B cell (primary cell): ENCODE measurements around the gene CREB5. TPM values are rescaled to one million over a fixed set of nuclear protein-coding genes. Genes with fewer than 3 reads are reported as not detected.

Source experiments
- ATAC-seq: fragments of 200-7000 bp; cut with Tn5 transposase; one replicate; pipeline ENCODE4 v1.10.0; 2021; ENCODE audit warnings: low read depth, mild to moderate bottlenecking, moderate number of reproducible peaks, moderate library complexity
- CTCF ChIA-PET: fragments of 350-600 bp; sonication (Branson Sonifier 250); formaldehyde crosslinking; loops from one replicate; lab custom pipeline; 2021; ENCODE audit warnings: antibody characterized with exemption, inconsistent platforms; lab: Charles Lee
- POLR2A ChIA-PET: fragments of 350-600 bp; sonication (Branson Sonifier 250); formaldehyde crosslinking; loops from one replicate; lab custom pipeline; 2021; ENCODE audit warnings: antibody characterized with exemption; lab: Charles Lee
- DNase-seq: peaks from one replicate; pipeline ENCODE4 v3.0.0; 2013
- H2AFZ ChIP-seq: 2 replicates; pipeline ENCODE4 v1.6.1; 2012; ENCODE audit warnings: mild to moderate bottlenecking, low read depth, low read length; ENCODE audit not compliant: insufficient read depth, poor library complexity, severe bottlenecking
- H3K27ac ChIP-seq, 2 donors: 1 replicate in 1 of 2; 2 replicates in 1 of 2; pipeline ENCODE4 v1.5.1; 2012 to 2013; ENCODE audit warnings: low read length in 2 of 2, mild to moderate bottlenecking in 2 of 2, moderate library complexity in 1 of 2
- H3K27me3 ChIP-seq, 4 experiments: fragments of 200-600 bp in 1 of 4; sonication (generic) in 1 of 4; replicated peaks in 1 of 4; 1 replicate in 2 of 4; 2 replicates in 2 of 4; pipeline versions ENCODE4 v1.6.1 to v1.7.0; 2013 to 2016; ENCODE audit warnings: low read length in 3 of 4, mild to moderate bottlenecking in 2 of 4, mixed read lengths in 1 of 4, moderate library complexity in 1 of 4; ENCODE audit not compliant: insufficient read depth in 4 of 4, control insufficient read depth in 3 of 4; ENCODE audit errors: control extremely low read depth in 1 of 4
- H3K36me3 ChIP-seq, 2 experiments: replicated peaks in 1 of 2; 1 replicate in 1 of 2; 2 replicates in 1 of 2; pipeline versions ENCODE4 v1.6.1 to v1.7.1; 2013; ENCODE audit warnings: low read length in 1 of 2; ENCODE audit not compliant: insufficient read depth in 2 of 2, control insufficient read depth in 1 of 2; ENCODE audit errors: control extremely low read depth in 1 of 2, extremely low read depth in 1 of 2
- H3K4me1 ChIP-seq, 2 donors: fragments of 200-600 bp in 1 of 2; sonication (generic) in 1 of 2; 1 replicate in 1 of 2; 2 replicates in 1 of 2; pipeline versions ENCODE4 v1.5.1 to v1.6.1; 2013 to 2017; ENCODE audit warnings: low read length in 2 of 2; ENCODE audit not compliant: control insufficient read depth in 2 of 2, insufficient read depth in 2 of 2
- H3K4me2 ChIP-seq: replicated peaks from 2 replicates; pipeline ENCODE3; 2012; ENCODE audit warnings: mild to moderate bottlenecking, low read depth, low read length; ENCODE audit not compliant: poor library complexity, severe bottlenecking
- H3K4me3 ChIP-seq, 5 experiments: fragments of 200-600 bp in 1 of 5; sonication (generic) in 1 of 5; 1 replicate in 3 of 5; 2 replicates in 2 of 5; pipeline versions ENCODE4 v1.5.1 to v1.7.0; 2011 to 2016; ENCODE audit warnings: low read length in 4 of 5, mild to moderate bottlenecking in 4 of 5, low read depth in 2 of 5, control low read depth in 1 of 5, moderate library complexity in 1 of 5; ENCODE audit not compliant: insufficient read depth in 1 of 5; ENCODE audit errors: control extremely low read depth in 1 of 5, extremely low read depth in 1 of 5
- H3K79me2 ChIP-seq: fragments of 200-600 bp; sonication (generic); one replicate; pipeline ENCODE4 v1.6.0; 2016; ENCODE audit warnings: low read length; ENCODE audit not compliant: control insufficient read depth, insufficient read depth
- H3K9ac ChIP-seq: fragments of 200-600 bp; sonication (generic); 2 replicates; pipeline ENCODE4 v1.6.1; 2017; ENCODE audit warnings: mild to moderate bottlenecking, low read length, moderate library complexity
- H3K9me3 ChIP-seq, 3 donors: one replicate each; pipeline versions ENCODE4 v1.6.1 to v1.7.1; 2013; ENCODE audit warnings: low read length in 2 of 3; ENCODE audit not compliant: control insufficient read depth in 2 of 3, insufficient read depth in 1 of 3; ENCODE audit errors: control extremely low read depth in 1 of 3
- H4K20me1 ChIP-seq: 2 replicates; pipeline ENCODE4 v1.6.0; 2012; ENCODE audit warnings: mild to moderate bottlenecking, low read length; ENCODE audit not compliant: insufficient read depth, control insufficient read depth, poor library complexity, severe bottlenecking
- H3K27ac Mint-ChIP-seq: one replicate; pipeline ENCODE4 v1.8.0; 2021; ENCODE audit warnings: mixed read lengths
- H3K27me3 Mint-ChIP-seq: one replicate; pipeline ENCODE4 v1.8.0; 2021; ENCODE audit warnings: mixed read lengths
- H3K4me1 Mint-ChIP-seq: one replicate; pipeline ENCODE4 v1.8.0; 2021; ENCODE audit warnings: mixed read lengths
- H3K4me3 Mint-ChIP-seq: one replicate; pipeline ENCODE4 v1.8.0; 2021; ENCODE audit warnings: mixed read lengths
- H3K9me3 Mint-ChIP-seq: one replicate; pipeline ENCODE4 v1.8.0; 2022; ENCODE audit warnings: mixed read lengths; ENCODE audit not compliant: insufficient read depth
- CTCF ChIP-seq: fragments of 200-600 bp; IDR thresholded peaks from one replicate; pipeline ENCODE4 v1.8.0; 2022; ENCODE audit warnings: antibody characterized with exemption, mild to moderate bottlenecking
- EZH2 ChIP-seq: IDR thresholded peaks from 2 replicates; pipeline ENCODE4 v1.6.1; 2012; ENCODE audit warnings: borderline replicate concordance, low read depth, mild to moderate bottlenecking, moderate library complexity, low read length; ENCODE audit not compliant: insufficient read depth, poor library complexity, severe bottlenecking
- WGBS: methylation state at CpG from one replicate; pipeline ENCODE4 v1.1.5; 2013; ENCODE audit warnings: missing lambda C conversion rate; ENCODE audit not compliant: insufficient coverage; 5-methylcytosine and 5-hydroxymethylcytosine counted together
- intact Hi-C: fragments of 100-400 bp; cut with micrococcal nuclease; formaldehyde crosslinking; loops from one replicate; pipeline ENCODE4 v1.10.0; 2022
- polyA plus RNA-seq: library from polyadenylated mRNA; depleted of rRNA; stranded (reverse); fragments of >200 nt; gene quantifications from 2 replicates; pipeline ENCODE4 v1.2.3, GENCODE V29; 2012
- total RNA-seq, 2 donors: library from RNA; stranded (reverse); fragments of 120-200 nt in 1 of 2; gene quantifications; 1 replicate in 1 of 2; 2 replicates in 1 of 2; pipeline versions ENCODE4 v1.2.3 to v1.2.4, GENCODE V29; 2013 to 2022

Gene CREB5
- total and polyA plus RNA-seq, 2 donors (not counting 1 experiment from before 2014, with no cell fraction given), result 0.05 to 0.95 TPM

- H3K36me3 ChIP-seq, result no peaks in the 10 kb centered on the region
- no peaks in the 10 kb centered on the region for H3K27me3 Mint-ChIP-seq
- no peaks in the 10 kb centered on the region for H3K4me1 ChIP-seq
- H3K4me1 Mint-ChIP-seq, result no peaks in the 10 kb centered on the region
- H4K20me1 ChIP-seq, result no peaks in the 10 kb centered on the region
- intact Hi-C loops, result no loop called here
- no peaks in the 10 kb centered on the region for H3K9me3 Mint-ChIP-seq
- POLR2A ChIA-PET, result no interaction called here
- no peak overlapping the region for H3K9ac ChIP-seq
- no peaks in the 10 kb centered on the region for H3K9me3 ChIP-seq
- WGBS, result 74% methylated on average over 4 of the region's 4 CpGs
- no peak for DNase-seq
- H3K79me2 ChIP-seq, result no peaks in the 10 kb centered on the region
- no peak for ATAC-seq
- H3K27ac Mint-ChIP-seq, result no peak overlapping the region
- no peak overlapping the region for H2AFZ ChIP-seq
- TF ChIP-seq EZH2, result no peak
- TF ChIP-seq CTCF, result no peak
- CTCF ChIA-PET, result no interaction called here
- no peak overlapping the region for H3K4me3 Mint-ChIP-seq
- no peak overlapping the region for H3K27ac ChIP-seq
- no peaks in the 10 kb centered on the region for H3K27me3 ChIP-seq
- H3K4me2 ChIP-seq, result no peak overlapping the region
- H3K4me3 ChIP-seq, result no peak overlapping the region
These were observed 259.2 kb downstream of the CREB5 start for GRCh38 chr7:28671526-28671925.

GRCh38 chr7:28672397-28672797, 260.1 kb downstream of the CREB5 start:
- no peak overlapping the region for H3K27ac ChIP-seq
- no peaks in the 10 kb centered on the region for H3K79me2 ChIP-seq
- Mint-ChIP-seq H3K27me3 (no peaks in the 10 kb centered on the region), H3K4me1 (no peaks in the 10 kb centered on the region), H3K4me3 (no peak overlapping the region), H3K9me3 (no peaks in the 10 kb centered on the region), H3K27ac (no peak overlapping the region)
- no peaks in the 10 kb centered on the region for H3K36me3 ChIP-seq
- H2AFZ ChIP-seq, result no peak overlapping the region
- H3K4me1 ChIP-seq, result no peaks in the 10 kb centered on the region
- no peaks in the 10 kb centered on the region for H3K27me3 ChIP-seq
- H3K4me3 ChIP-seq, result no peak overlapping the region
- no peaks in the 10 kb centered on the region for H3K9me3 ChIP-seq
- 100% methylated on average over 2 of the region's 3 CpGs for WGBS
- TF ChIP-seq CTCF, result no peak
- TF ChIP-seq EZH2, result no peak
- H3K9ac ChIP-seq, result no peak overlapping the region
- ATAC-seq, result no peak
- no peak overlapping the region for H3K4me2 ChIP-seq
- ChIA-PET POLR2A (no interaction called here), CTCF (no interaction called here)
- intact Hi-C loops, result no loop called here
- no peaks in the 10 kb centered on the region for H4K20me1 ChIP-seq
- DNase-seq, result no peak
